Type B pancreatic cell (in vitro differentiated cells): ENCODE measurements around the gene GPR39. TPM values are rescaled to one million over a fixed set of nuclear protein-coding genes. Genes with fewer than 3 reads are reported as not detected.

Source experiments
- DNase-seq: peaks from one replicate; pipeline ENCODE4 v3.0.0; 2021; ENCODE audit warnings: mixed read lengths; ENCODE audit not compliant: unreplicated experiment; ENCODE audit errors: extremely low spot score
- H3K27ac Mint-ChIP-seq: 2 replicates; pipeline ENCODE4 v1.8.0; 2021; ENCODE audit warnings: mild to moderate bottlenecking, mixed read lengths
- H3K27me3 Mint-ChIP-seq: 2 replicates; pipeline ENCODE4 v1.8.0; 2021; ENCODE audit warnings: mixed read lengths
- H3K36me3 Mint-ChIP-seq: 2 replicates; pipeline ENCODE4 v1.8.0; 2021; ENCODE audit warnings: mixed read lengths
- H3K4me1 Mint-ChIP-seq: one replicate; pipeline ENCODE4 v1.8.0; 2021; ENCODE audit warnings: mixed read lengths; ENCODE audit not compliant: unreplicated experiment
- H3K4me3 Mint-ChIP-seq: 2 replicates; pipeline ENCODE4 v1.8.0; 2021; ENCODE audit warnings: mild to moderate bottlenecking, mixed read lengths
- H3K9me3 Mint-ChIP-seq: 2 replicates; pipeline ENCODE4 v1.8.0; 2021; ENCODE audit warnings: mixed read lengths
- total RNA-seq: library from RNA; stranded (reverse); gene quantifications from 2 replicates; pipeline ENCODE4 v1.2.1, GENCODE V29; 2021; ENCODE audit warnings: low replicate concordance
- TF ChIP-seq, protein P1 (sequence below): fragments of 200-600 bp; sonication (generic); conservative IDR thresholded peaks from 2 replicates; pipeline ENCODE4 v1.5.0; 2021; ENCODE audit warnings: antibody characterized with exemption, mild to moderate bottlenecking

The GPR39 gene
- total RNA-seq, 1 donor from 2014 or later = 4.1 TPM

- Mint-ChIP-seq H3K9me3 (no peaks in the 10 kb centered on the region), H3K36me3 (no peaks in the 10 kb centered on the region), H3K27me3 (peaks cover 12% of the 10 kb centered on the region), H3K4me3 (peak overlapping the region; percentile 77), H3K27ac (peak overlapping the region; percentile 70), H3K4me1 (peaks cover 22% of the 10 kb centered on the region)
- TF ChIP-seq, protein P1, sequence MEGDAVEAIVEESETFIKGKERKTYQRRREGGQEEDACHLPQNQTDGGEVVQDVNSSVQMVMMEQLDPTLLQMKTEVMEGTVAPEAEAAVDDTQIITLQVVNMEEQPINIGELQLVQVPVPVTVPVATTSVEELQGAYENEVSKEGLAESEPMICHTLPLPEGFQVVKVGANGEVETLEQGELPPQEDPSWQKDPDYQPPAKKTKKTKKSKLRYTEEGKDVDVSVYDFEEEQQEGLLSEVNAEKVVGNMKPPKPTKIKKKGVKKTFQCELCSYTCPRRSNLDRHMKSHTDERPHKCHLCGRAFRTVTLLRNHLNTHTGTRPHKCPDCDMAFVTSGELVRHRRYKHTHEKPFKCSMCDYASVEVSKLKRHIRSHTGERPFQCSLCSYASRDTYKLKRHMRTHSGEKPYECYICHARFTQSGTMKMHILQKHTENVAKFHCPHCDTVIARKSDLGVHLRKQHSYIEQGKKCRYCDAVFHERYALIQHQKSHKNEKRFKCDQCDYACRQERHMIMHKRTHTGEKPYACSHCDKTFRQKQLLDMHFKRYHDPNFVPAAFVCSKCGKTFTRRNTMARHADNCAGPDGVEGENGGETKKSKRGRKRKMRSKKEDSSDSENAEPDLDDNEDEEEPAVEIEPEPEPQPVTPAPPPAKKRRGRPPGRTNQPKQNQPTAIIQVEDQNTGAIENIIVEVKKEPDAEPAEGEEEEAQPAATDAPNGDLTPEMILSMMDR = no peak
- no peak for DNase-seq
Observed at GRCh38 chr2:132417430-132418035, 928 bp downstream of the GPR39 start.

GRCh38 chr2:132419235-132419634, 2.6 kb downstream of the GPR39 start:
- no peaks in the 10 kb centered on the region for H3K9me3 Mint-ChIP-seq
- DNase-seq = no peak

DNA sequence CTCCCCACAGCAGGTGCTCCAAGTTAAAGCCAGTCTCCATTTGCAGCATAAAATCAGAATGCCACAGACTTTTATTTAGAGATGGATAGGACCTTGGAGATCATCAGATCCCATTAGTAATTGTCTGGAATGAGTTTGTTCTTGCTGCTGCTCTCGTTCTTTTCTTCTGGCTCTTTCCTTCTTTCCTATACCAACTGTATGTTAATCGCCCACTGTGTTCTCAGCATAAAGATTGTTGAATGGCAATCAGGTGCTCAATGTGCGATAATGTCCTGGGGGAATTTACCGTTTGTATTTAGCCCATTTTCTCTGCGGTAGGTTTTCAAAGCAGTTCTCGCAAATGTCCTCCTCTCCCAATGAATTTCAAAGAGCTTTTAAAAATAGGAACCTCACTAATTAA, 3.3 kb downstream of the GPR39 start:
- Mint-ChIP-seq H3K36me3 (no peaks in the 10 kb centered on the region), H3K27me3 (peaks cover 12% of the 10 kb centered on the region), H3K4me1 (peaks cover 22% of the 10 kb centered on the region), H3K27ac (peak overlapping the region; percentile 23), H3K9me3 (no peaks in the 10 kb centered on the region), H3K4me3 (peak overlapping the region; percentile 77)
- no peak for DNase-seq
- TF ChIP-seq, protein P1 = no peak

More at GRCh38 chr2:132419235-132419634, 2.6 kb downstream of the GPR39 start:
- Mint-ChIP-seq H3K4me3 (peak overlapping the region; percentile 77), H3K27me3 (peaks cover 12% of the 10 kb centered on the region), H3K27ac (peak overlapping the region; percentile 23), H3K4me1 (peaks cover 17% of the 10 kb centered on the region), H3K36me3 (no peaks in the 10 kb centered on the region)
- TF ChIP-seq, protein P1 = no peak

DNA sequence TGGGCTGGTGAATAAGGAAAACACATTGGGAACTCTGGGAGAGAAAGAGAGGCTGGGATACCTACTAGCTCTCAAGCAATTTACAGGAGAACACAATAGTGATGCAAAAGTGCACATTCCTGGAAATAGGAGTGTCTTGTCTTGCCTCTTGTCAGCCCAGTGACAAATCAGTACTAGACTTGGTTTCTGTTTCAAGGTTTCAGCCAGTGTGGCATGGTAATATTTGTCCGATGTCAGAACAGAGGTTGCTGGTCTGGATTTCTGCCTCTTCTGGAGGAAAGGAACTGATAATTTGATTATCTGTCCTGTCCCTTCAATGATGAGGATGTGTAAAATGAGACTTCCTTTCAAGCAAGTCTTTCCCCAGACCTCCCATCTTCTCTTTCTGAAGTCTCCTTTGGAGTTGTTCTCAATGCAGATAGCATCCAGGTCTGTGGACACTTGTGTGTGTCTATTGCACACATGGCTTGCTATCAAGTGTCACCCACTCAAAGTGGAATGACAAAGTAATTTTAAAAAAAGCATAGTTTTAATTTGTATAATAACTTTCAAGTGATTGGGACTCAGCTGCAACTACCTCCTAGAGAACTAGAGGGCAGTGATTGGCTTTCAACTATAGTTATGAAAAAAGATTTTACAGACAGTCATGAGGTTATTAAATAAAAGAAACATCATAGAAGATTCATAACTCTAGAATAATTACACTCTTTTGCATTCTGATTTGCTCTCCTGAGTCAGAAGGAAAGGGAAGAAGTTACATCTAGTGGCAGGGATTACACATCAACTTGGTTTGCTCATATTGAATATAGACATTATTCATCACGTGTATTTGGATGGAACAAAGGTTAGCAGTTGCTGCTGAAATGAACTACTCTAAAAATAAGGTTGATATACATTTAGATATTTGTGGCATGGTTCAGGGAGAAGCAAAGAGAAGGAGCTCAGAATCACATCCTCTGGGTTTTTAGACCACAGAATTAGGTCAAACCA, 4.5 kb downstream of the GPR39 start:
- peak overlapping the region; percentile 61 for H3K27ac Mint-ChIP-seq
- H3K4me1 Mint-ChIP-seq = peaks cover 14% of the 10 kb centered on the region
- DNase-seq = no peak
- H3K4me3 Mint-ChIP-seq = peak overlapping the region; percentile 68
- TF ChIP-seq, protein P1 = no peak
- no peaks in the 10 kb centered on the region for H3K9me3 Mint-ChIP-seq
- no peaks in the 10 kb centered on the region for H3K36me3 Mint-ChIP-seq
- H3K27me3 Mint-ChIP-seq = peaks cover 3% of the 10 kb centered on the region

GRCh38 chr2:132422736-132423135, 6.1 kb downstream of the GPR39 start:
- H3K4me1 Mint-ChIP-seq = peaks cover 14% of the 10 kb centered on the region
- H3K36me3 Mint-ChIP-seq = no peaks in the 10 kb centered on the region
- TF ChIP-seq, protein P1 = no peak
- no peak overlapping the region for H3K4me3 Mint-ChIP-seq
- H3K27me3 Mint-ChIP-seq = no peaks in the 10 kb centered on the region
- no peak for DNase-seq
- no peaks in the 10 kb centered on the region for H3K9me3 Mint-ChIP-seq
- no peak overlapping the region for H3K27ac Mint-ChIP-seq
